ENCODE results near the gene SBSN. TPM values are rescaled to one million over a fixed set of nuclear protein-coding genes. Genes with fewer than 3 reads are reported as not detected.

Gene SBSN
- total RNA-seq, 4 donors from 2014 or later, result 0.37 TPM; not detected in 3

- Histone ChIP-seq H3K4me1 (no peaks in the 10 kb centered on the region), H3K36me3 (no peaks in the 10 kb centered on the region), H3K9me3 (no peaks in the 10 kb centered on the region), H3K27me3 (no peaks in the 10 kb centered on the region), H3K4me3 (no peak overlapping the region), H3K27ac (no peak overlapping the region)
- TF ChIP-seq POLR2A (IDR thresholded peaks at IDR 0.05) (no peak), CTCF (IDR thresholded peaks at IDR 0.05) (no peak)
- intact Hi-C loops (cut with DNase I; ENCODE audit: low total_unique reads), result no loop called here
- no peak for DNase-seq
These were observed 3.8 kb downstream of the SBSN start for GRCh38 chr19:35524181-35524837.

- no peaks in the 10 kb centered on the region for H3K27me3 ChIP-seq
- intact Hi-C loops (cut with DNase I; ENCODE audit: low total_unique reads), result no loop called here
- TF ChIP-seq POLR2A (IDR thresholded peaks at IDR 0.05), result no peak
- no peak for TF ChIP-seq CTCF (IDR thresholded peaks at IDR 0.05)
- no peak for DNase-seq
- H3K27ac ChIP-seq, result no peak overlapping the region
- no peaks in the 10 kb centered on the region for H3K9me3 ChIP-seq
- no peaks in the 10 kb centered on the region for H3K36me3 ChIP-seq
- no peak overlapping the region for H3K4me3 ChIP-seq
- no peaks in the 10 kb centered on the region for H3K4me1 ChIP-seq
These were observed 5.3 kb downstream of the SBSN start for GRCh38 chr19:35522745-35523327.

GRCh38 chr19:35521124-35521743 lies 6.9 kb downstream of the SBSN start:
- no peaks in the 10 kb centered on the region for H3K36me3 ChIP-seq
- no peak overlapping the region for H3K27ac ChIP-seq
- H3K27me3 ChIP-seq, result no peaks in the 10 kb centered on the region
- intact Hi-C loops (cut with DNase I; ENCODE audit: low total_unique reads), result no loop called here
- TF ChIP-seq CTCF (IDR thresholded peaks at IDR 0.05), result no peak
- TF ChIP-seq POLR2A (IDR thresholded peaks at IDR 0.05), result no peak
- no peak for DNase-seq
- H3K4me1 ChIP-seq, result no peaks in the 10 kb centered on the region
- H3K9me3 ChIP-seq, result no peaks in the 10 kb centered on the region
- H3K4me3 ChIP-seq, result no peak overlapping the region

GRCh38 chr19:35519291-35519690 lies 8.8 kb downstream of the SBSN start:
- DNase-seq, result no peak
- H3K4me3 ChIP-seq, result no peak overlapping the region
- no peak overlapping the region for H3K27ac ChIP-seq
- intact Hi-C loops (cut with DNase I; ENCODE audit: low total_unique reads), result no loop called here
- TF ChIP-seq CTCF (IDR thresholded peaks at IDR 0.05) (no peak), POLR2A (IDR thresholded peaks at IDR 0.05) (no peak)
- no peaks in the 10 kb centered on the region for H3K4me1 ChIP-seq
- no peaks in the 10 kb centered on the region for H3K9me3 ChIP-seq
- H3K36me3 ChIP-seq, result no peaks in the 10 kb centered on the region
- no peaks in the 10 kb centered on the region for H3K27me3 ChIP-seq

- H3K27ac ChIP-seq, result no peak overlapping the region
- intact Hi-C loops (cut with DNase I; ENCODE audit: low total_unique reads), result no loop called here
- no peaks in the 10 kb centered on the region for H3K27me3 ChIP-seq
- no peak for TF ChIP-seq CTCF (IDR thresholded peaks at IDR 0.05)
- no peak for TF ChIP-seq POLR2A (IDR thresholded peaks at IDR 0.05)
- no peak overlapping the region for H3K4me3 ChIP-seq
- no peak for DNase-seq
- H3K4me1 ChIP-seq, result no peaks in the 10 kb centered on the region
- no peaks in the 10 kb centered on the region for H3K36me3 ChIP-seq
- H3K9me3 ChIP-seq, result no peaks in the 10 kb centered on the region
These were observed 9.8 kb downstream of the SBSN start for GRCh38 chr19:35518313-35518712.
